HG03025 (cell line): Measurements from ENCODE around the gene PUS10.
A peak's percentile ranks its signal among the peaks of the same experiment; 100 is the strongest.

Experiments
- ATAC-seq: cut with Tn5 transposase; IDR thresholded peaks from one replicate; pipeline ENCODE4 v1.9.1; 2021; ENCODE audit warnings: mild to moderate bottlenecking, moderate library complexity; ENCODE audit not compliant: unreplicated experiment, low FRiP score

The PUS10 gene

DNA sequence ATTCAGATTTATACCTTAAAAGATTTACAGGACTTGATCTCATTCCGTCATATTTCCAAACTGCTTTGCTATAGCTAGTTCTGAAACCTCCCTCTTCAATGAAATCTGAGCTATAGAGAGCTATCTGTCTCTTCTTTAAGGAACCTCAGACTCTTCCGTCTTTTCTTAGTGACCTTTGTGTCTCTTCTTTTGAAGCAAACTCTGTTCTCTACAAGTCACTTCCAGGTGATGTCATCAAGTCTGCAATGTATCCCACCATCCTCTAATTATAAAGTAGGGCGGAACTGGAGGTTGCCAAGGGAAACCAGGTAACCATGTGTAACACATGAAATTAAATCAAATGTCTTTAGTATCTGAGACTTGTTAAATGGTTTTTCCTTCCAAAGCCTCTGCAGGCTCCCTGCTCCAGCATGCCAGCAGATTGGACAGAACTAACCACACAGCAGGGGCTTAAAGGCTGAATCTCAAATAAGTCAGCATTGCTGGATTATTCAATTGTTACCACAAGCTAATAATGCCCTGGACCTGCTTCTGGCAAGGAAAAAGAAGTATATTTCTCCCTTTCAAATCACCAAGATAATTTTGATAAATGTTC is 41.7 kb downstream of the PUS10 start:
- no peak for ATAC-seq

DNA sequence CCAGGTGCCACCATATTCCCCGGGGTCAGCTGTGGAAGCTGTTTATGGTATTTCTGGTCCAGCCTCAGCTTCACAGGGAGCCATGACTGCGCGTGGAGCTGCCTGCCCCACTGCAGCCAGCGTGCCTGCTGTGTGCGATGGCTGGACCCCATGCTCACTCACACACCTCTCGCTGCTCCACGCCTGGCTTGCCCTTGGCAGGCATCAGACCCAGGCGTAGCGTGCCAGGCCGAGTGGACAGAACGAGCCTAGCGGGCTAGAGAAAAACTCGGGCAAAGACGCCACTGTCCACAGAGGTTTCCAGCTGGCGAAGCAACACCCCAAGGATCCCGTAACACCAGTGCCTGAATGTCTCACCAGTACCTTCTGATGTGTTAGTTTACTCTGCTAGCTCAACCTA is 43.4 kb downstream of the PUS10 start:
- ATAC-seq = no peak

DNA sequence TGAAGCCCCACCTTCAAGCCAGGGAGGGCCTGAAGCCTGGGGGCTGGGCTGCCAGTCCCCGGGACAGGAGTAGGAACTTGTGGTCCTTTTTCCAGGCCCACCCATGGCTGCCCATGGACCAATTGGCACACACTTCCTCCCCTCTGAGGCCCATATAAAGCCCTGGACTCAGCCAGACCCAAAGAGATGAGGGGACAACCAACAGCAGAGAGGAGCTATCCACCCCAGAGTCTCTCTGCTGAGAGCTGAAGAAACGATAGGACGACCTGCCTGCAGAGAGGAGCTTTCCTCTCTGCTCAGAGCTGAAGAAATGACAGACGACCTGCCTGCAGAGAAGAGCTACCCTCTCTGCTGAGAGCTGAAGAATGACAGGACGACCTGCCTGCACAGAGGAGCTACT is 44.4 kb downstream of the PUS10 start:
- ATAC-seq = no peak

DNA sequence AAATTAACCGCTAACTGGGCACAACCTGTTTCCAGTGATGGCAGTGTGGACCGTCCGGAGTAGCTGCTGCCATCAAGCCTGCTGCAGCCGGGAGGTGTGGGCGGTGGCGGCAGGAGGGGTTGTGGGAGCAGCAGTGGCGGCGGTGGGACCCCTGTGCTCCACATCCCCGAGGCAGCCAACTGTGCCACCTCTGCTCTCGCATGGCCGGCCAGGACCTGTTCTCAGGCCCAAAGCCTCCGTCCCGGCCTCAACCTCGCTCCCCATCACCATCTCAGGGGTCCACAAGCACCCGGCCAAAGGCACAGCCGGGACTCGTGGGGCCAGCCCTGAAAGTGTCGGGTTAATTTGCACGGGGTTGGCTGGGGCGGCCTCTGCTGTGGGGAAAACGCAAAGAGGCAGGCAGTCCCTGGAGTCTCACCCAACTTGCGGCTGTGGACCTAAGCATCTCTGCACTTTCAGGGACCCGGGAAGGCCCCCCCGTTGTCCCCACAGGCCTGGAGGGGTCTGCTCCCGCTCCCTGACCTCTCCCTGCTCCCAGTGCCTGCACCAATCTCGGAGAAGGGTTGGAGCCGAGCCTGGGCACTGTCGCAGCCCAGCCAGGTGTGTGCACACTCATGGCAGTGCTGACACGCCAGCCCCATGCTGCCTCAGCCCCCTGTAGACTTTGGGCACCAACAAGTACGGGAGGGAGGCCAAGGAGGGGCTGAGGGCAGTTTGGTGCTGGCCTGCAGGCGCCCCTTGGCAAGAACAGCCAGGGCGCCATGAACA is 45.0 kb downstream of the PUS10 start:
- peak; percentile 26 for ATAC-seq

DNA sequence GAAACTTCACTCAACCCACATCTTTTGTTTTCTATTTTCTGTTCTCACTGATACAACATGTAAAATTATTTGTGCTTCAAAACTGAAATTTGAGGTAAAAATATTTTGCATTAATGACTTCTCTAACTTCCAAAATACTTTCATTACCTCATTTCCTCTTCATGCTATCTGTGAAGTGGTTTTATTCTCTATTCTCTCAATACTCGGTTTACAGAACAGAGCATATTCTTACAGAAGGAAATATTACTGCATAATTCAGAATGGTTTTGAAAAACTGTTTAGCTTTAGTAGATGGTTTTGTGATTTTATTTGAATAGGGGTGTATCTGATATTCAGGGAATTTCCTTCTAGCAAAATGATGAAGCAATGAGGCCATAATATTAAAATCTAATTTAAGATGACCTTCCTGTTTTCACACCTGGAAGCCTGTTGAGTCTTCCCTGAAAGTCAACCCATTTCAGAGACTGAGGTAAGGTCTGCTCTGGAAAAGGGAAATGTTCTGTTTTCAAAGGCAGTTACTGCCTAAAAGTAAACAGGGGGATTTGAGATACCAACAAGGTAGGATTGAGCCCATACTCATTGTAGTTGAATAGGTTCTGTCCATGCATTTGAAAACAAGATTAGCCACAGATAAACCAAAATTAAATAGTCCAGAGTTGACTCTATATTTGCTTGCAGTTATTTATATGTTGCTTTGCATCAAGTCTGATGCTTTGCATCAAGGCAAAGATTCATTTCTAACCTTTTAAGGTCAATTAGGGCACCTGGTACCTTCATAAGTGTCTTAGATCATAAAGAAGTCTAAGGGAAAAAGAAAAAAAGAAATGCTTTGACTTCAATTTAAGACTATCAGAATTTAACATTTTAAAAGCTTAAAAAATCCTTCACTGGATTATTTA is 51.3 kb downstream of the PUS10 start:
- peak; percentile 63 for ATAC-seq

DNA sequence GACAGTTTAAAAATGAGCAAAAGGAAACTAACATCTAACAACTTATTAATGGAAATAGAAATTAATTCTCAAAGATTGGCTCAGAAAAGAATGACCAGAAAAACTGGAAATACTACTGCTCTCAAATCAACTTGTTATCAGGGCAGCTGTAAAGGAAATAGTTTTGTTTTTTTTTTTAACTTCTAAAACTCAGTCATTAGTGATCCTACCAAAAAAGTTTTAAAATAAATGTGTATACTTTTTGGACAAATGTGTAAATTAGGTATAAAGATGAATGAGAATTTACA is 52.6 kb downstream of the PUS10 start:
- no peak for ATAC-seq

DNA sequence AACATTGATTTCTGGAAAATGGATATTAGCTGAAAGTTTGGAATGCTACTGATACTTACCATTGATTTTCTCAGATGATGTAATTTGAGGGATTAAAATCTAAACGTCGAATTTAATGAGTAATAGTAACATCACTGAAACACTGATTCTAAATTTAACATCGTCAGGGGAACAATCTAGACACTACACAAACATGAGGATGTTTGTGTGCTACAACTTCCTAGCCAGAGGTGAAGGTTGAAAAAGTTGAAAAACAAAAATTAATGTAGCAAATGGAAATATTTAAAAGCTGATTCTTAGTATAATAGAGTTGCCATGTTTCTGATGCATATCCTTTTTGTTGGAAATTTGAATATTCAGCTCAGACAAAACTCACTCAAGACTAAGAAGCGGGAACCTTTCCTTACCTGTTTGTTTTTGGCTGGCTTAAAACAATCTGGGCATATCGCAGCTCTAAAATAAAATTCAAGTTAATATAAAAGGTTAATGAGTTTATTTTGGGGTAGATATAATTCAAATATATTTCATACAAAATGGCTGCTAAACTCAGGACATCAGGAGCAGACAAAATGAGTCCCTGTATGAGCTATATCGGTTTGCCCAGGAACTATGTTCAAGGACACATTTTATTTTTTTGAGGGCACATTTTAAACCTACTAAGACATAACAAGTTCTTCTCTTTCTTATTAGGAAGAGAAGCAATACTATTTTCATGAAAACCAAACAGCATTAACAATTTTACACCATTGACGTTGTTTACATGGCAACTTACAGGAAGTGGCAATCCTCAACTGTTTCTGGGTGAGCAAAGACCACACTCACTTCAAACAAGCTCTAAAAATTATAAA is 53.2 kb downstream of the PUS10 start:
- ATAC-seq = no peak

DNA sequence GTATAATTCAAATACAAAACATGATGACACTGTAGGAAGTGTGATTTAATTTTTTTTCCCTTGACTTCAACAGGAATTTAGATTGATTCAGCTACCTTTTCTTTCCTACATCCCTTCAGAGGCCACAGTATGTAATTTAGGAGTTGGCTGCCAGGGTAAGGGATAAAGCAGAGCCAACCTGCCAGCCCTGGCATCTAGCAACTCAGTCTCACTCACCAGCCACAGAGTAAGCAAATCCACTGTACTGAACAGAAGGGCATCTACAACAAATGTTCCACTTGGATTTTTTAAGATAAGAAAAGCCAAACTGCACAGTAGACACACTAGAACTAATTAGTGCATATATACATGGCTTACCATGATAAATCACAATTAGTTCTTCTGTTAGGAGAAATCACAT is 54.9 kb downstream of the PUS10 start:
- no peak for ATAC-seq

DNA sequence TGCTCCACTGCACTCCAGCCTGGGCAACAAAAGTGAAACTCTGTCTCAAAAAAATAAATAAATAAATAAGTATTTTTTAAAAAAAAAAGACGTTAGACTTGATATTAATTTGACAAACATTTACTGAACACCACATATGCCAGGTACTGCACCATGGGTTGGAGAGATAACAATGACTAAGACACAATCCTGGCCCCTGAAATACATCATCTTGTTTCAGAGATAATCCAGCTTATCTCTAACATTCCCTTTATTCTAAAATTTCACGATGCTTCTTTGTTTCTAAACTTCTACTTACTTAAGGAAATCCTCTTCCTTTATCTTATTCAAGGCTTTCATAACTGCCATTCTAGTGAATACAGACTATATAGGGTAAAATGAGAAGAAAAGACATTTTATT is 55.5 kb downstream of the PUS10 start:
- no peak for ATAC-seq

DNA sequence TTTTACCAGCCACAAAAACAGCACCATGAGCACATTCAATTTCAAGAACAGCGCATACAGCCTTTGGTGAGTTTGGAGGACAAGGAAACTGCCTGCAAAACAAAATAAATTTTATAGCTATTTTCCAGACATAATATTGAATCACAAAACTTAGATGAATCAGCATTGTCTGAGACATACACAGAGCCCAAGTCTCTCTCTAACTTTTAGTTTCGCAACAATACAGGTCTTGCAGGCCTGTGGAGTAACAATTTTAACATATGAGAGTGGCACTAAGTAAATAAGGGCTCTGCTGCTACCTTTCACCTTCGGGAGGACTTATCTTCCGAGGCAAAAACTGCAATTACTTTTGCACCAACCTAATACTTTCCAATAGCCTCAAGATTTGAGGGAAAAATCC is 56.6 kb downstream of the PUS10 start:
- ATAC-seq = no peak

DNA sequence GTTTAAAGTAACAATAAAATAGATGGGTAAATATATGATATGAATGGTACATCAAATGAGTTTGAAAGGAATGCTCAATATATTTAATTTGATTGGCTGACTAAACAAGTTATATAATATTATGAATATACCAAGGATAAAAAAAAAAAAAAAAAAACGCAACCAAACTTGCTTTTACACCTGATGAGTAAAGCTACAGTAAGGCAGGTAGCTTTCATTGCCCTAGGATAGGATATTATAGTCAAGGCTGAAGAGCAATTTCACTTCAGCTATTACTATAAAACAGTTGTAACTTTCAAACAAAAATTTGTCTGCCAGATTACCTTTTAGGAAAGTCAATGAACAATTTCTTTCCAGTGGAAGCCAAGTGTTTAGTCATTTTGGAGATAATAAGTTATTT is 57.3 kb downstream of the PUS10 start:
- no peak for ATAC-seq

DNA sequence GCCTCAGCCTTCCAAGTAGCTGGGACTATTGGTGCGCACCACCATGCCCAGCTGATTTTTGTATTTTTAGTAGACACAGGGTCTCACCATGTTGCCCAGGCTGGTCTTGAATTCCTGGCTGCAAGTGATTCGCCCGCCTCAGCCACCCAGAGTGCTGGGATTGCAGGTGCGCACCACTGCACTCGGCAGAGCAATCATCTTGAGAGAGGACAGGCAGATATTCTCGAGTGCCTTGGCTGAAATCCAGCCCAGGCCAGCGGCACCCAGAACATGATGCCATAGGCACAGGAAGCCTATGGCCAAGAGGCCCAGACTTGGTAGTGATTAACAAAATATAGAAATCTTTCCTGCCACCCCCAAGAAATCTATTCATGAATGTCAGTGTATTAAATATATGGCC is 58.6 kb downstream of the PUS10 start:
- no peak for ATAC-seq

DNA sequence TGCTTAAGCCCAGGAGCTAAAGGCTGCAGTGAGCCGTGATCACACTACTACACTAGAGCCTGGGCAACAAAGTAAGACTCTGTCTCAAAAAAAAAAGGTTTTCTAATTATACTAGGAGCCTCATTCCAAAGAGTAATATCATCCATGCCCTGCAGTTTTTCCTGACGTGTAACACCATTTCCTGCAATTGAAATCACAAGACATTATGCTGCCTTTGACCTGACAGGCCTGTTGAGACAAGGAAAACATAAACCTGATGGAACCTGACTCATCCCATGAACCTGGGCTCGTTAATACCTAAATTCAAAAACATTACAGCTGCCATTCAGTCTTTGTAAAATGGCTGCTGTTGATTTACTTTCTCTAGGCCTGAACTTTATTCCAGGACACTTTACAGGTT is 59.3 kb downstream of the PUS10 start:
- ATAC-seq = no peak

DNA sequence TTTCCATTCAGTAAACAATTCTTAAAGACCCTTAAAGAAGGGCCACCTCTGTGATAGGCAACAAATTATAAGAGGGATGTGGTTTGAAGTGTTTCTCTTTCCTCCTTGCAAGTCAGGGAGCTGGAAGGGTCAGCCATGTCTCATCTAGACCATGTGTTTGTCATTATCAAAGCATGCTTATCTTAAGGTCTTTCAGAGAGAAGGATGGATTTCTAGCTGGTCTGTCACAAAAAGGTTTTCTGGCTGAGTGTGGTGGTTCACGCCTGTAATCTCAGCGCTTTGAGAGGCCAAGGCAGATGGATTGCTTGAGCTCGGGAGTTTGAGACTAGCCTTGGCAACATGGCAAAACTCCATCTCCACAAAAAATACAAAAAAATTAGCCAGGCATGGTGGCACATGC is 59.7 kb downstream of the PUS10 start:
- no peak for ATAC-seq

DNA sequence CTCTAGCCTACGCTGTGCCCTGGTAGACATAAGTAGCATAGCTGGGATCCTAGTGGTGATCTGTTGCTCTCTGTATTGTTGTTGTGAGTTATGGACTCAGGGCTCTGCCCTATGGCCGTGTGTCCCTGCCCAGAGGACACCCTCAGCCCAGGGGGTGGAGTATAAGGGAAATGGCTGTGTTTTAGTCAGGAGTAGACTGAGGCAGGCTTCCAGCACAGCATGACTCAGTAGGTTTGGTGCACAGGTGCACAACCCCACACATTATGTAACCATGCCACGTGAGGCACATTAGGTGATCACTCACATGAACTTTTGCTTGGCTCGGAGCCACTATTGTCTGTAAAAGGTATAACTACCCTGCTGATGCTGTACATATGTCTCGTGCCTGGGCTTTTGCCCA is 60.4 kb downstream of the PUS10 start:
- ATAC-seq = no peak

DNA sequence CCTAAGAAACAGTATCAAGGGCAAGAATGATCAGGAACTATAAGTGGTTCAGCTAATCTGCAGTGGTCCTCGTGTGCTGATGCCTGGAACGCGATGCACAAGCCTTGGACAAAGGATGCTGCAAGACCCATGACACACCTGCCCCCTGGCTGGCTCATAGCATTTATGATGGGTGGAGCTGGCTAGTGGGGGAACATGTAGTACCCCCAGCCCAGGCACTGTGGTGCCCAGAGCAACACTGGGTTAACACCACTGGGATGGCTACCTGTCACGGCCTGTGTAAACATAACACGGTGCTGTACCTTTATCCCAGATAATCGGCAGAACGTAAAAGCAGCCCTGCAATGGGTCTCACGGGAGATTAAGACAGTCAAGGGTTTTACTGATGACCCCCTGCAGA is 60.8 kb downstream of the PUS10 start:
- ATAC-seq = no peak

DNA sequence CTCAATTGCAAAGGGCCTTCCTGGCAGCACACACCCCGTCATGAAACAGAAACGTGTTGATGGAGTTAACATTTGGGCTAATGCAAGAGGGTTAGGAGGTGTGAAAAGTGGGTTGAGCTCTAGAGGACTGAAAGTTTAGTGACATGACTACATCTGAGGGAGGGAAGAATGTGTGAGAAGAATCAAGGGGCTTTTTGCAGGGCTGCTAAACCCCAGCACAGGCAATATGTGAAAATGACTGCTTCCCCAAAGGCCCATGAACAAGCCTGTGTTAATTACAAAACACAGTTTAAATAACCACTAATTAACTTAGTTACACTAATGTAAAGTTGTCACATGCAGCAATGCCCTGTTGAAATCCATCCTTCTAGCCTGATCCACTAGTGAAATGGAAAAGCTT is 63.9 kb downstream of the PUS10 start:
- no peak for ATAC-seq

DNA sequence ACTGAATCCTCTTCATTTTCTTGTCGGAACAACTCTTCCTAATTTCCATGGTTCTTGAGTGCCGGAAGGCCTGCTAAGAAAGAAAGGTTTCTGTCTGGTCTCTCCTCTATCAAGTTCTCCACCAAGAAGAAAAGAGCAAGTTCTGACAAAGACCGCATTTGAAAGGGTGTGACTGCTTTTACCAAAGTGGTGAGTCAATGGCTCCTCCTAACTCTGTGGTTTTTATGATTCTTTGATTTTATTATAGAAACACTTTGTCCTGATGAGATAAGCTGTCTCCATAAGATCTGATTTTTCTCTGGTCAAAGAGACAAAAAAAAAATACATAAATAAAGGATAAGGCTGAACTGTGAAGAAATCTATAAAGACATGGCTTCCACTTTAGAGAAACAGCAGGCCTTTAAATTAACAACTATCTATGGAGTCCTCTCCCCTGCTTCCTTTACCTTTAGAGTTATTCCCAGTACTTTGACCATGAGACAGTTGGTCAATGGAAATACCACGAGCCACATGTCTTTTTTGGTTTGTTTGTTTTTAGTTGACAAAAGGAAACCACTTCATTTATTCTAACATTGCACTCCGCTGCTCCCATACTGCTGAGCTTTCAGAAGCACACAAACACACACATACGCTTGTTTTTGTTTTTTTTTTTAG is 69.0 kb downstream of the PUS10 start:
- no peak for ATAC-seq

DNA sequence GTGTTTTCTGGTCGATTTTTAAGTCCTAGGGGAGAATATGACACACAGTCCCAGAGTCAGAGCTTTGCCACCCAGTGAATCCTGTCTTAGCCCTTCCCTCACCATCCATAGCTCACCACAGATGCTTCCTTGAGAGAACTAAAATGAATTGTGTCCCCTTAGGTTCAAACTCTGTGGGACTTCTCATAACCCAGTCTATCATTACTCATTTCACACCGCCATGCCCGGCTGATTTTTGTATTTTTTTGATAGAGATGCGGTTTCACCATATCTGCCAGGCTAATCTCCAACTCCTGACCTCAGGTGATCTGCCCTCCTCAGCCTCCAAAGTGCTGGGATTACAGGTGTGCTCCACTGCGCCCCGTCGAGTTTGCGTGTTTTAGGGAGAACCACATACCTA is 69.9 kb downstream of the PUS10 start:
- ATAC-seq = no peak

DNA sequence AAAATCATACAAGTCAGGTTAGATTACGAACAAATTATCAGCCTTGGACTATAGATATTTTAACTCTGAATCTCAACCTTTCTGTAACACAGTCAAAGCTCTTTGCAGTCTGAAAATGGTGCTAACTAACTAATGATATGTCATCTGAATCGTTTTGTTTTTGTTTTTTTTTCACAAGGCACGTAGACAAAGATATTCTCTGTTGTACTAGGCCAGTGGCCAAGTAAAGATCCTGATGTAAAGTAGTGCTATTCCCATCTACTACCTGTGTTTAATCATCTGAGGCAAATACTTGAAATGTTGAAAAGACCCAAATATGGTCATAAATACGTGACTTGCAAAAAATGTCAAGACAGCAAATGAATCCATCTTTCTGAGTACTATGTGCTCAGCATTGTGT is 71.0 kb downstream of the PUS10 start:
- ATAC-seq = no peak
